ENCODE measurements around the gene TMCC1.
"Not testable (repeated sequence)": the region's sequence is repeated elsewhere in the genome, so short reads cannot be mapped to it uniquely, and the experiment has no call there.

- not testable (repeated sequence) for TF ChIP-seq POLR2A, CTCF (IDR thresholded peaks at IDR 0.05)
These were observed 282.6 kb downstream of the TMCC1 start for GRCh38 chr3:129610794-129611445.
